GM18511 (cell line): ENCODE results near the gene IGSF21.

Experiments used
- ATAC-seq: cut with Tn5 transposase; IDR thresholded peaks from one replicate; pipeline ENCODE4 v1.9.1; 2021; ENCODE audit warnings: mild to moderate bottlenecking, moderate library complexity; ENCODE audit not compliant: unreplicated experiment

The IGSF21 gene

DNA sequence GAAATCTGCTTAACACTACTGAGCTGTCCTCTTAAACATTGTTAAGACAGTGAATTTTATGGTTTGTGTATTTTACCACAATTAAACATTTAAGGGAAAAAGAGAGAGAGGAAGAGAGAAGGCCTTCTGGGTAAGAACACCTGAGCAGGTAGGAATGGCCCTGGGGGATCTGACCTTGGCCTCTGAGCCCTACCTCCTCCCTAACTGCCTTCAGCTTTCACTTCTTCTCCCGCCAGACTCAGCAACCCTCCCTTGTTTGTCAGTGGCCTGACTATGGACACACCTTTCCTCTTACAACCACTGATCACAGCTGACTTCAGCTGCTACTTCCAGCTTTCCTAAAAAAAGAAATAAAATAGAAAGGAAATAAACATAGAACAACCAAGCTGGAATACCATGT lies 13.5 kb upstream of the IGSF21 start:
- no peak for ATAC-seq

- ATAC-seq = no peak
Observed at GRCh38 chr1:18097206-18097605, 10.4 kb upstream of the IGSF21 start.

DNA sequence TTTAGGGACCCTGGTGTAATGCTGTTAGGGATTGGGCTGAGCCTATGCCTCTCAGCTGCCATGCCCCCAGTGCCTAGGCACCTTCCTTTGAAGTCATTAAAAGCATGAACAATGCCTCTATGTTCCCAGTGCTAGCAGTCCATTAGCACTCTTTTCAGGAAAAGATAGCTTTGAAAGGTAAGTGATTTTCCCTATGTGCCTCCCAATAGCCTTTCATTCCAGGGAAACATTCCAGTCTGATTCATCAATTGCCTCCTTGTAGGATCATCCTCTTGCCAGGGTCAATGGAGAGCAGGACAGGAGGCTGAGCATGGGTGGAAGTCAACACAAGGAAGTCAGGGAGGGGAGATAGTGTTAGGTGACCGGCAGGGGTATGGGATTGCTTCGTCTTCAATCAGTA lies 8.6 kb upstream of the IGSF21 start:
- no peak for ATAC-seq

- no peak for ATAC-seq
Observed at GRCh38 chr1:18100060-18100459, 7.5 kb upstream of the IGSF21 start.

DNA sequence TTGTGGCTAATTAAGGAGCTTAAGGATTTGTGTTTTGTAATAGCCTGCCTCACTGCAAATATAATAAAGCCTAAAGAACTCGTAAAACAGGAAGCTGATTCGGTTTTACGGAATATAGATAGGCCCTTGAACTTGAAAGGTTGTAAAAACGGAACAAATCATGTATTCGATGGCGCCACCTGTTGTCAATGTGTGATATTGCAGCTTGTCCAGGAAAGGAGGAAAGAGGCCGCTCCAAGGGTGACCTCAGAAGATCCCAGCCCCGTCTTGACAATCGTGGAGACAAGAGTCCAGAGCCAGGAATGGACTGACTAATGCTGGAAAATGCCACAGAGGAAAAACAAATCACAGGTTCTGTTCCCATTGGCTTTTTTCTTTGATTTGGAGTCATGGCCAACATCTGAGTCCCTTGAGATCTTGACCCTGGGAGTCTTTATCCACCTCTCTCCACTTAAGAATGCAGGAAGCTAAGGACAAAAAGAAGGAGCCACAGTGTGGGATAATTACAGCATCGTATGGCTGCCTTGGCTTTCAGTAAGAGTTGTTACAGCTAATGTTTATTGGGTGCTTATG lies 7.0 kb upstream of the IGSF21 start:
- no peak for ATAC-seq

- no peak for ATAC-seq
Observed at GRCh38 chr1:18101508-18101907, 6.1 kb upstream of the IGSF21 start.

- ATAC-seq = no peak
Observed at GRCh38 chr1:18103788-18104421, 3.7 kb upstream of the IGSF21 start.

- ATAC-seq = no peak
Observed at GRCh38 chr1:18104546-18105100, 3.0 kb upstream of the IGSF21 start.

DNA sequence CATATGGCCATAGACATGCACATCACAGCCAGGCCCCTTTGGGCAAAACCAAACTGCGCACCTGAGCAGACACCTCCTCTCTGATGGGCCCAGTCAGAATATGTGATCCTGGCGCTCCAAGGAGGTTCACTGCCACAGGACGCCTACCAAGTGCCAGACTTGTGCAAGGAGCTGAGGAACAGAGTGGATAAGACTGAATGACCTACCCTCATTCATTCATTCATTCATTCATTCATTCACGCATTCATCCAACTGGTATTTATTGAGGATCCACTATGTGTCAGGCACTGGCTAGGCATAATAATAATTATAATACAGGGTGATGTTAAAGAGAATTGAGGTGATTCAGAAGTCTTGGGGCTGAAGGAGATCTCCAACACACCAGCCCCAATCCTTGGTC lies 2.4 kb upstream of the IGSF21 start:
- ATAC-seq = no peak

DNA sequence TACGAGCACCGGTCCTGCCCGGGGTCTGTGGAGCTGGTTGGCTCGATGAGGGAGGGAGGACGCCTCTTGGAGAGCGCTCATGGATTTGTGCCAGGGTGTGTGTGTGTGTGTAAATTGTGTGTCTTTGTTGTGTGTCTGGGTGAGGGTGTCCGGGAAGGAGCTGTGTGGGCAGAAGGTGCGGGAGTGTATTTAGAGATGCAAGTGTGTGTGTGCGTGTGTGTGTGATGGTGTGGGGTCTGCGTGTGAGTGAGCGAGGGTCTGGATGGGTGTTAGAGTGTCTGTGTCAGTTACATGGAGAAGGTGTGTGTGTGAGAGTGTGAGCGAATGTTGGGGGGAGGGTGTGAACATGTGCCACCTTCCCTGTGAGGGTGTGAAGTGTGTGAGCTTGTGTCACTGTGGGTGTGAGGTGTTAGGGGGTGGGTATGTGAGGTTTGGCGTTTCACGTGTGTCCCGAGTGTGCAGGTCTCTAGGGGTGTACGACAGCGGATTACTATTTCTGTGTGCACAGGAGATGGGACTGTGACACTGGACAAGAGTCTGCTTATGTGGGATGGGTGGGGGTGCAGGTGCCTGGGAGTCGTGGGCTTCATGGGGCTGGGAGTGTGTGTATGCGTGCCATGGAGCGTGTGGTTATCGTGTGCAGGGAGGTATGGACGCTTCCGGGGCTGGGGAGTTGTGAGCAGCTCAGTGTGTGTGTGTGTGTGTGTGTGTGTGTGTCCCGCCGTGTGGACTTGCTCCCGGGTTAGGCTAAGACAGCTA lies 880 bp downstream of the IGSF21 start:
- no peak for ATAC-seq

GRCh38 chr1:18109058-18109755 lies 1.6 kb downstream of the IGSF21 start:
- no peak for ATAC-seq

DNA sequence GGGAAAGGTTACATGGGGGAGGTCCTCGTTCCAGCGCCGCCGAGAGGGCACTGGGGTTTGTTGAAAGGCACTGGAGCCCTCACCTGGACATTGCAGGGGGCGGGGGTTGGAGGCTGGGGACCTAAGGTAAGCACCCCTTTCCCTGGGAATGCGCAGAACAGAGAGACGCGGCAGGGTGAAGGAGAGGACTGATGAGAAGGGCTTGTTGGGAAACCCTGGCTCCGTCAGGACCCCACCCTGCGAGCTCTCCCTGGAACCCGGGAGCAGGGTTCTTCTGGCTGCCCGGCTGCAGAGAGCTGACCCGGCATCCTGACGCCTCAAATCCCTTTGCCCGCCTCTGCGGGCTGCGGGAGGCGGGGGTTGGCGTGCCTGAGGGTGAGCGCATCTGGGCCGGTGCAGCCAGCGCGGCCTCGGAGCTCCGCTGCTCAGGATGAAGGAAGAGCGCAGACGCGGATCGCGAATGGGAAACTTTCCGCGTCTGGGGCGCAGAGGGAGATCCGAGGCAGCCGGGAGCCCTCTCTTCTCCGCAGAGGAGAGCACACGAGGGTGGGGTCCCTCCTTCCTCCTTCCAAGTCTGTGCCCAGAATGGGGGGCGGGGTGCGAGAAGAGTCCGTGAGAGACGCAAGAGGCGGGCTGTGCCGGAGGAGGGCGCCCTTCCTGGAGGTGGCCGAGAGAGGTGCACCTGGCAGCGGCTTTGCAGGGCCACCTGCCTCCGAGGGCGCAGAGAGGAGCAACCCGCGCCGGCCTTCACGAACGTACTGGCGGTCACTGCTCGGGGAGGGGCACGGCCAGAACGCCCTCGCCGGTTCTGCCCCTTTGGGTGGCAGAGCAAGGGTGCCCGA lies 2.4 kb downstream of the IGSF21 start:
- ATAC-seq = no peak

- ATAC-seq = no peak
Observed at GRCh38 chr1:18110598-18110939, 3.0 kb downstream of the IGSF21 start.

DNA sequence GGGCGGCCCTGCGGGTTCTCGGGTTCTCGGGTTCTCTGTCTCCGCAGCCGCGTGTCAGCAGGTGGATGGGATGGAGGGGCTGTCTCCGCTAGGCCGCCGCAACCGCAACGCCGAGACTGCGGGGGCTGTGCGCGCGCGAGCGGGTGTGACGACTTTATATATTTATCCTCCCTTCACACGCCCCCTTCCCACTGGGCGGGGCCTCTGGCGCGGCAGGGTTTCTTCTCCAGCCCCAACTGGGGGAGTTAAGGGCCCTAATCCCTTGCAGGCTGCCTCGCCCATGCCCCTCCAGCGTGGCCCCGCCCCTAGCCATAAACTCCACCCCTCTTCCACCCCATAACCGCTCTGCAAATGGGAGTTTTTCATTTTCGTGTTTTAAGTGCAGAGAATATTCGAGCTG lies 3.4 kb downstream of the IGSF21 start:
- no peak for ATAC-seq

- no peak for ATAC-seq
Observed at GRCh38 chr1:18111605-18112297, 4.2 kb downstream of the IGSF21 start.

DNA sequence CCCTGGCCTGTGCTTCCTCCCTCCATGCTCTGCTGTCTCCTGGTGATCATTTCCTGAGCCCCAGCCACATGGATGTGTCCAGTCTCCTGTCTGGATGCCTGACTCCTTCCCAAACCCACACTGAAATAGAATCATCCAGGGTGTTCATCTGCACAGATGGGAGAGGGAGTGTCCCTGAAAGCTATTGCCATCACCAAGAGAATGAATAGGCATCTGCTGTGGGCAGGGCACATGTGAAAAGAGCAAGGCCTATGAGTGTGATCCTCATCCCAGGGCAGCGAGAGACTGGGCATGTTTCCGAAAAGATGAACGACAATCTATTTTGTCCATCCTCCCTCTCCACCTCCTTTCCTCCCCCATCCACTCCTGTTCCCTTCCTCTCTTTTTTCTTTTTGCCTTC lies 5.0 kb downstream of the IGSF21 start:
- ATAC-seq = no peak

DNA sequence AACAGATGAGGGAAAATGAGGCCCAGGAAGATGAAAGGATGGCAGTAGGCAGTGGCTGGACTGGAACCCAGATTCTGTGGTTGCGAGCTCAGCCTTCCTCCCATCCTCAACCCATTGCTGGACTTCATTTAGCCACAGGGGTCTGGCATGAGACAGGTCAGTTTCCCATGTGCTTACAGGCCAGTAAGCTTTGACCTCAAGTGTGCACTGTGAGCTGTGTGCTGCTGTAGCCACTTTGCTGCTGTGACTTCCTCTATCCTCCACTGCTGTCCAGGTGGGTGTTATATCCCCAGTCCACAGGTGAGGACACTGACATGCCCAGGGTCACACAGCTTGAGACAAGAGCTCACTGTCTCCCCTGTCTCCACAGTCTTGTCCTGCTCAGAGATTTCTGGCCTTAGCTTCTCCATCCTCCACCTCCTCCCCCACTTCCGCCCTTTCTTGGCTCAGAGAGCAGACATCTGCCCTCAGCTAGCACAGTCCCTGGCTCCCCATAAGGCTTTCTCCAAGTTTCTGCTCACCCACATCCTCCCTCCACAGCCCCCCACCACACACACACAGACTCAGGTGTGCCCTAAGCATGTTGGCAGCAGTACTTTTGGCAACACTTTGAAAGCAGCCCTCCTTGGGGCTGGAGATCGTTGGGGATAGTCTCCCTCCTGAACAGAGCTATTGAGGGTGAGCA lies 7.3 kb downstream of the IGSF21 start:
- ATAC-seq = no peak

DNA sequence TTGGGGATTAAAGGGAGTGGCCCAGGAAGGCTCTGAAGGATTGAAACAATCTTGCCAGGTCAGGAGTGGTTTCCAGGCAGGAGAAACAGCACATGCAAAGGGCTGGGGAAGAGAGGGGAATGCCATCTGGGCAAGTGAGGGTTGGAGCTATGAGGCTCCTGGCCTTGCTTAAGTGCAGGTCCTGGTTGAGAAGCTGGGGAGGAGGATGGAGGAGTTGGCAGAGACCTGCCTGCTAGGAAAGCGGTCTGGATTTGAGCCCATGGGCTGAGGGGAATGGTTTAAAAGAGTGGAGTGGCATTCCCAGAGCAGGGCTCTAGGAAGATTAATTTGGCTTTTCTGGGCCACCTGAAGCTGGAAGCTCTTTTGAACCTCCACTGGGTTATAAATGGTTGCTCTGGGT lies 9.2 kb downstream of the IGSF21 start:
- ATAC-seq = no peak

DNA sequence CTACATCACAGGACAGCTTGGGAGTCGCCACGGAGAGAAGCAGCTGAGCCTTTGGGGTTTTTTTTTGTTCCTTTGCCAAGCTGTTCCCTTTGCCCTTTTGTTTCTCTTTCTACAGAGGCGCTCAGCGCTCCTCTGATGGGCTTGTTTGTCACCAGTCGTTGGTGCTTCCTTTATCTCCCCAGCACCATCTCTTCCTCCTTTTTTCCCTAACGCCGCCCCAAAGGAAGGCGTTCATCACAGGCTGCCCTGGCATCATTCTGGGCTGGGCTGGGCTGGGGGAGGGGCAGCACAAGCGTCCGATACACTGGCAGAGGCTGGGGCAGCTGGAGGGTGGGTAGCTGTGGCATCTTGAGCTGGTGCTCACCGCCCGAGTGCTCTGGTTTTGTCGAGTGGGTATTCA lies 10.5 kb downstream of the IGSF21 start:
- ATAC-seq = no peak

DNA sequence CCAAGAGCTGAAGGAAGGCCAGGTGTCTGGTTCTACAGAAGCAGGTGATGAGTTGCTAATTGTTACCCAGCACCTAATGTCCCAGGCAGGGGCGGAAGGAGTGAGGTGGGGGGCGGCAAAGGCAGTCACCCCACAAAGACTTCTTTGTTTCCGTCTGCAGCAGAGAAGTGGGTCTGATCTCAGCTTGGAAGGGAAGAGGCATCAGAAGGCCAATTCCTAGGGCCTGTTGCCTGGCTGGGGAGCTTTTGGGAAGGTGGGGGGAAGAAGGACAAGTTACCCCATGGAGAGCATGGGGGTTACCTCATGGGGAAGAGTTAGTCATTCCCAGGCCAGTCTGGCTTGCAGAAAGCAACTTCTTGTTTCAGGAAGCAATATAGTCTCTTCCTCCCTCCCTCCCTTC lies 10.9 kb downstream of the IGSF21 start:
- no peak for ATAC-seq
